Stimulated activated effector memory CD8-positive, alpha-beta T cell treated with anti-CD3 and anti-CD28 coated beads, Interleukin-12 subunit alpha, Interleukin-12 subunit beta, amount 100 ng/mL, for 72 hours (primary cell): Measurements from ENCODE around the gene SLCO2B1.

ENCODE experiments used
- ATAC-seq: fragments of 150-1000 bp; cut with Tn5 transposase; 2 replicates; pipeline ENCODE4 v1.10.0; 2021
- DNase-seq, 2 donors: peaks; one replicate each; pipeline ENCODE4 v3.0.0; 2021 to 2022; ENCODE audit warnings: low spot score in 2 of 2
- H3K27ac Mint-ChIP-seq: one replicate; pipeline ENCODE4 v1.8.0; 2022; ENCODE audit warnings: mild to moderate bottlenecking, mixed read lengths
- H3K36me3 Mint-ChIP-seq: one replicate; pipeline ENCODE4 v1.8.0; 2022; ENCODE audit warnings: mild to moderate bottlenecking, mixed read lengths
- H3K4me1 Mint-ChIP-seq: one replicate; pipeline ENCODE4 v1.8.0; 2022; ENCODE audit warnings: mixed read lengths
- H3K4me3 Mint-ChIP-seq: one replicate; pipeline ENCODE4 v1.8.0; 2022; ENCODE audit warnings: mild to moderate bottlenecking, mixed read lengths
- H3K9me3 Mint-ChIP-seq: one replicate; pipeline ENCODE4 v1.8.0; 2022; ENCODE audit warnings: mixed read lengths

SLCO2B1 gene

GRCh38 chr11:75204685-75205563 lies 54.0 kb downstream of the SLCO2B1 start:
- ATAC-seq (peak; percentile 95), DNase-seq (peak; percentile 88 to 94)
- H3K36me3 Mint-ChIP-seq, result no peaks in the 10 kb centered on the region
- H3K9me3 Mint-ChIP-seq, result no peaks in the 10 kb centered on the region
- H3K4me3 Mint-ChIP-seq, result no peak overlapping the region
- H3K4me1 Mint-ChIP-seq, result no peaks in the 10 kb centered on the region
- H3K27ac Mint-ChIP-seq, result no peak overlapping the region

- Mint-ChIP-seq H3K27ac (no peak overlapping the region), H3K36me3 (no peaks in the 10 kb centered on the region), H3K4me3 (no peak overlapping the region), H3K4me1 (no peaks in the 10 kb centered on the region), H3K9me3 (no peaks in the 10 kb centered on the region)
- no peak for DNase-seq
- ATAC-seq, result no peak
Measured at GRCh38 chr11:75205564-75206020, 54.7 kb downstream of the SLCO2B1 start.

- H3K4me1 Mint-ChIP-seq, result no peaks in the 10 kb centered on the region
- DNase-seq (no peak), ATAC-seq (no peak)
- H3K9me3 Mint-ChIP-seq, result no peaks in the 10 kb centered on the region
- H3K27ac Mint-ChIP-seq, result no peak overlapping the region
- H3K4me3 Mint-ChIP-seq, result no peak overlapping the region
- no peaks in the 10 kb centered on the region for H3K36me3 Mint-ChIP-seq
Measured at GRCh38 chr11:75208446-75208845, 57.5 kb downstream of the SLCO2B1 start.

GRCh38 chr11:75212411-75212810 lies 61.5 kb downstream of the SLCO2B1 start:
- no peaks in the 10 kb centered on the region for H3K36me3 Mint-ChIP-seq
- H3K4me3 Mint-ChIP-seq, result no peak overlapping the region
- H3K4me1 Mint-ChIP-seq, result no peaks in the 10 kb centered on the region
- ATAC-seq (no peak), DNase-seq (no peak)
- H3K9me3 Mint-ChIP-seq, result no peaks in the 10 kb centered on the region
- no peak overlapping the region for H3K27ac Mint-ChIP-seq

GRCh38 chr11:75214411-75214821 lies 63.5 kb downstream of the SLCO2B1 start:
- peak; percentile 63 to 83 for DNase-seq
- H3K4me3 Mint-ChIP-seq, result no peak overlapping the region
- no peaks in the 10 kb centered on the region for H3K36me3 Mint-ChIP-seq
- H3K4me1 Mint-ChIP-seq, result no peaks in the 10 kb centered on the region
- no peaks in the 10 kb centered on the region for H3K9me3 Mint-ChIP-seq
- ATAC-seq, result peak; percentile 66
- no peak overlapping the region for H3K27ac Mint-ChIP-seq

GRCh38 chr11:75214843-75215242 lies 63.9 kb downstream of the SLCO2B1 start:
- Mint-ChIP-seq H3K4me3 (no peak overlapping the region), H3K4me1 (no peaks in the 10 kb centered on the region), H3K9me3 (no peaks in the 10 kb centered on the region), H3K27ac (no peak overlapping the region), H3K36me3 (no peaks in the 10 kb centered on the region)
- DNase-seq (no peak), ATAC-seq (no peak)

- Mint-ChIP-seq H3K9me3 (no peaks in the 10 kb centered on the region), H3K36me3 (no peaks in the 10 kb centered on the region), H3K4me1 (no peaks in the 10 kb centered on the region), H3K27ac (no peak overlapping the region), H3K4me3 (no peak overlapping the region)
- DNase-seq (no peak), ATAC-seq (no peak)
Measured at GRCh38 chr11:75219869-75220268, 69.0 kb downstream of the SLCO2B1 start.

- no peak for DNase-seq
- H3K36me3 Mint-ChIP-seq, result no peaks in the 10 kb centered on the region
Measured at GRCh38 chr11:75223954-75224643, 73.2 kb downstream of the SLCO2B1 start.

GRCh38 chr11:75225794-75226193 lies 74.9 kb downstream of the SLCO2B1 start:
- DNase-seq (no peak), ATAC-seq (no peak)
- no peaks in the 10 kb centered on the region for H3K9me3 Mint-ChIP-seq
- H3K27ac Mint-ChIP-seq, result no peak overlapping the region
- H3K4me1 Mint-ChIP-seq, result no peaks in the 10 kb centered on the region
- no peaks in the 10 kb centered on the region for H3K36me3 Mint-ChIP-seq
- no peak overlapping the region for H3K4me3 Mint-ChIP-seq

More at GRCh38 chr11:75223954-75224643, 73.2 kb downstream of the SLCO2B1 start:
- Mint-ChIP-seq H3K4me1 (no peaks in the 10 kb centered on the region), H3K4me3 (no peak overlapping the region), H3K9me3 (no peaks in the 10 kb centered on the region), H3K27ac (no peak overlapping the region)
- ATAC-seq, result peak; percentile 34

GRCh38 chr11:75229466-75229865 lies 78.6 kb downstream of the SLCO2B1 start:
- ATAC-seq (no peak), DNase-seq (no peak)
- Mint-ChIP-seq H3K27ac (no peak overlapping the region), H3K4me3 (no peak overlapping the region), H3K9me3 (peaks cover 5% of the 10 kb centered on the region), H3K4me1 (no peaks in the 10 kb centered on the region), H3K36me3 (no peaks in the 10 kb centered on the region)

- Mint-ChIP-seq H3K4me3 (no peak overlapping the region), H3K36me3 (no peaks in the 10 kb centered on the region), H3K27ac (no peak overlapping the region), H3K9me3 (peaks cover 5% of the 10 kb centered on the region), H3K4me1 (no peaks in the 10 kb centered on the region)
- no peak for ATAC-seq
- no peak for DNase-seq
Measured at GRCh38 chr11:75230621-75231020, 79.7 kb downstream of the SLCO2B1 start.

- Mint-ChIP-seq H3K36me3 (no peaks in the 10 kb centered on the region), H3K27ac (no peak overlapping the region), H3K9me3 (peaks cover 5% of the 10 kb centered on the region), H3K4me3 (no peak overlapping the region), H3K4me1 (no peaks in the 10 kb centered on the region)
- no peak for DNase-seq
- no peak for ATAC-seq
Measured at GRCh38 chr11:75233754-75234172, 82.9 kb downstream of the SLCO2B1 start.

- no peaks in the 10 kb centered on the region for H3K36me3 Mint-ChIP-seq
- H3K27ac Mint-ChIP-seq, result no peak overlapping the region
- no peak overlapping the region for H3K4me3 Mint-ChIP-seq
- no peaks in the 10 kb centered on the region for H3K4me1 Mint-ChIP-seq
- peaks cover 5% of the 10 kb centered on the region for H3K9me3 Mint-ChIP-seq
- DNase-seq (no peak), ATAC-seq (no peak)
Measured at GRCh38 chr11:75236062-75236461, 85.2 kb downstream of the SLCO2B1 start.

- Mint-ChIP-seq H3K36me3 (no peaks in the 10 kb centered on the region), H3K4me3 (no peak overlapping the region), H3K9me3 (peaks cover 5% of the 10 kb centered on the region), H3K4me1 (peaks cover 1% of the 10 kb centered on the region), H3K27ac (no peak overlapping the region)
- no peak for DNase-seq
- no peak for ATAC-seq
Measured at GRCh38 chr11:75237050-75237449, 86.1 kb downstream of the SLCO2B1 start.

- H3K4me1 Mint-ChIP-seq, result peaks cover 14% of the 10 kb centered on the region
- H3K9me3 Mint-ChIP-seq, result peaks cover 2% of the 10 kb centered on the region
- ATAC-seq (no peak), DNase-seq (no peak)
- no peak overlapping the region for H3K4me3 Mint-ChIP-seq
- H3K36me3 Mint-ChIP-seq, result no peaks in the 10 kb centered on the region
- H3K27ac Mint-ChIP-seq, result no peak overlapping the region
Measured at GRCh38 chr11:75238595-75239440, 87.9 kb downstream of the SLCO2B1 start.
